Activated CD4-positive, CD25-positive, alpha-beta regulatory T cell treated with anti-CD3 and anti-CD28 coated beads, Interleukin-2, amount 50 U/mL, for 24 hours (primary cell): Measurements from ENCODE around the gene INSM2.

Experiments
- ATAC-seq, 2 donors: fragments of 150-1000 bp; cut with Tn5 transposase; one replicate each; pipeline ENCODE4 v1.10.0; 2021; ENCODE audit warnings: mild to moderate bottlenecking in 1 of 2, moderate library complexity in 1 of 2

INSM2 gene, protein sequence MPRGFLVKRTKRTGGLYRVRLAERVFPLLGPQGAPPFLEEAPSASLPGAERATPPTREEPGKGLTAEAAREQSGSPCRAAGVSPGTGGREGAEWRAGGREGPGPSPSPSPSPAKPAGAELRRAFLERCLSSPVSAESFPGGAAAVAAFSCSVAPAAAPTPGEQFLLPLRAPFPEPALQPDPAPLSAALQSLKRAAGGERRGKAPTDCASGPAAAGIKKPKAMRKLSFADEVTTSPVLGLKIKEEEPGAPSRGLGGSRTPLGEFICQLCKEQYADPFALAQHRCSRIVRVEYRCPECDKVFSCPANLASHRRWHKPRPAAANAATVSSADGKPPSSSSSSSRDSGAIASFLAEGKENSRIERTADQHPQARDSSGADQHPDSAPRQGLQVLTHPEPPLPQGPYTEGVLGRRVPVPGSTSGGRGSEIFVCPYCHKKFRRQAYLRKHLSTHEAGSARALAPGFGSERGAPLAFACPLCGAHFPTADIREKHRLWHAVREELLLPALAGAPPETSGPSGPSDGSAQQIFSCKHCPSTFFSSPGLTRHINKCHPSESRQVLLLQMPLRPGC

GRCh38 chr14:35533357-35534207 lies at the start of gene INSM2:
Gene INSM2, plus strand, starts transcription at chr14:35534164. Its CDS starts 89 bp downstream, at chr14:35534253.
- ATAC-seq = peak; percentile 78 to 83

DNA sequence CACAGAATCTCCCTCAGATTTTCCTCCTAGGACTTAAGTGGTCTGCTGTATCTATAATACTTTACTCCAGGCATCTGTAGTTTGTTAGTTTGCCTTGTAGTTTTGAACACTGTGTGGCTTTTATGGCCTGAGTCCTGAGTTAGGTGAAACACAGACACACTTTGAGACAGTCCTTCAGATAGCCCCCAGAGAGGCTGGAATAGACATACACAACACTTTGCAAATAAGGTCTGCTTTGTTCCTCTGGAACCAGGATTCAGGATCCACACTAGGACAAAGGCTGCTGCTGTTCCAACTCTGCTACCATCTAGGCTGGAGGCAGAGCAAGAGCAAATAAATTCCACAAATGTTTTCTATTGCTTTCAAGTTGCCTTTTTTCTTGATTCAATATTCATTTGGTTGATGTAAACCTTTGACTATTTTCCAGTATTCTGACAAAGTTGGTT lies 41.4 kb upstream of the INSM2 start:
- ATAC-seq = no peak

GRCh38 chr14:35495278-35495677 lies 38.7 kb upstream of the INSM2 start:
- ATAC-seq = no peak

GRCh38 chr14:35499180-35499579 lies 34.8 kb upstream of the INSM2 start:
- no peak for ATAC-seq

- ATAC-seq = no peak
Measured at GRCh38 chr14:35503646-35504045, 30.3 kb upstream of the INSM2 start.

GRCh38 chr14:35504260-35504659 lies 29.7 kb upstream of the INSM2 start:
- ATAC-seq = no peak

GRCh38 chr14:35506461-35506860 lies 27.5 kb upstream of the INSM2 start:
- ATAC-seq = no peak

DNA sequence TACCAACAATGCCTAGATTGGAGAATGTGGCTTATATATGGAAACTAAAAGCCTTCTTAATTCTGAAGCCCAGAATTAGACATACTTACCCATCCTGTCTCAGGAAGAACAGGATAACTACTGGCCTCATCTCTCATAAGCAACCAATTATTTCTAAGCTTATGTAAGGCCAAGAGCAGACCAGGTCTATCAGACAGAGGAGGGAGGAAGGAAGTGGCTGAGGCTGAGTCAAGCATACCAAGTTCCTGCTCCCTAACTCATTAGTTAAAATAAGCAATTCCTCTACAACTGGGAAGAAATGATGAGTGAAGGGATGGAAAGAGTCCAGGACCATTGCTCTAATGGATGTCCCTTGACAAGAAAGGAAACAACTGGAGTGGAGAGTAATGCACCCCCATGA lies 27.0 kb upstream of the INSM2 start:
- ATAC-seq = no peak

DNA sequence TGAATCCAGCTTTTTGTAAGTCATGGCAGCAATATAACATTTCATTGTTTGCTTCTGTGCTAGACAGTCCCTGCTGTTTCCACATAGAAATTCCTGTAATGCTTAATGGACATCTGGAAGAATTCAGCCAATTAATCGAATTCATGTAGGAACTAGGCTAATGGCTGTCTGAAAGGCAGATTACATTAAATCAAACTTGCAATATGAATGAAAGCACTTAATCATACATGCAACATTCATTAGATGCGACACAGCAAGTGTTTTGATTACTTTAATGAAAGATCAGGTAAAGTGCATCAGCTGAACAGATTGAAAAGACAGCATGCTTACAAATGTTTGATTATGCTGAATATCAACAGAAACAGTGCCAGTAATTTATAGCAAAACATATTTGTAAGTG lies 24.1 kb upstream of the INSM2 start:
- ATAC-seq = no peak

DNA sequence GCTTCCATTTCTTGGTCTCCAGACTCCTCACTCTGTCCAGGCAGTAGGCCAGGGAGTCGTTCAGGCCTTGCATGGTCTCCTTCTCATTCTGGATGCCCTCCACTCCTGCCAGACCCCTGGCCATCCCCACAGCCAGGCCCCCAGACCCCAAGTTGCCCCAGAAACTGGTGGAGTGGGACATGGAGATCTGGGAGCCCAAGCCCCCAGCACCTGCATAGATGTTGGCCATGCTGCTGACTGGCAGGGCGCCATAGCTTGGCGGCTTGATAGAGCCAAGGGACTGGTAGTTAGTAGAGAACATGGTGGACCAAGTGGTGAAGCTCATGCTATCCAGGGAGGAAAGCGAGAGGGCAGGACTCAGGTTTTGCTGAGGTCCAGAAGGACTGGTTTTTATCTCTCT lies 21.2 kb upstream of the INSM2 start:
- ATAC-seq = no peak

DNA sequence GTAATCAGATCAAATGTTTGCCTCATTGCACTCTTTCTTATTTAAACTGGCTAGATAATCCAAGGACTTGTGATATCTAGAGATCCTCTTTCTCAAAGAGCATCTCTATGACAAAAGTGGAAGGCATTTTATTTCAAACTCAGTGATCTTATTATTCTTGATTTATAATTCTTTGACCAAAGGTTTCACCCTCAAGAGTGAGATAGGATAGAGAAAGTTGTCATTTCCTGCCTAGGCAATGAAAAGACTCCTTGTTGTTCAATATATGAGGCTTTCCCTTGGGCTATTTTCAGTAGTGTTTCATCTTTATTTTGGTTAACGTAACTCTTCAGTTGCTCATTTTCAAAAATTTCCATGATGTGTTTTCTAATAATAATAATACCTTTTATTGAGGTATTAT lies 18.0 kb upstream of the INSM2 start:
- no peak for ATAC-seq

- no peak for ATAC-seq
Measured at GRCh38 chr14:35519986-35520385, 14.0 kb upstream of the INSM2 start.

DNA sequence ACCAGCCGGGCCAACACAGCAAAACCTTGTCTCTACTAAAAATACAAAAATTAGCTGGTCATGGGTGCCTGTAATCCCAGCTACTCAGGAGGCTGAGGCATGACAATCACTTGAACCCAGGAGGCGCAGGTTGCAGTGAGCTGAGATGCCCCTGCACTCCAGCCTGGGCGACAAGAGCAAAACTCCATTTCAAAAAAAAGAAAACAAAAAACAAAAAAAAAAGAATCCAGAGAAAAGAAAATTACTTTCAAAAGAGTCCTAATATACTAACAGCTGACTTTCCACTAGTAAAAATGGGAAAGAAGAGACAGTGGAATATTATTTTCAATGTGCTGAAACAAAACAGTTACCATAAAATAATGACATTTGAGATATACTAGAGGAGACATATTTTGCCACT lies 8.3 kb upstream of the INSM2 start:
- ATAC-seq = no peak

DNA sequence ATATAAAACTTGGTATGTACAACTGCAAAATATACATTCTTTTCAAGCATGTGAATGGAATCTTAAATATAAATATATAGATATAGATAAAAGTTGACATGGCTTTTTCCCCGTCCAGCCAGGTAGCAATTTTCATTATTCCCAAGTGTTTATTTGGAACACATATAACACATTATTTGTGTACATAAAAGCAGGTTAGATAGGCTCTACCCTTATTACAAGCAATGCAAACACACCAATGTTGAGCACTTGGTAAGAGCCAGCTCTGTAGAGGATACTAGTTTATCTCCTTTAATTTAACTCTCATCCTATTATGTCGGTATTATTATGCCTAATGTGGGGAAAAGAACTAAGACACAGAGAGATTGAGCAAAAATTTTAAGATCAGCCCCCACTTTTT lies 7.0 kb upstream of the INSM2 start:
- no peak for ATAC-seq

GRCh38 chr14:35531960-35532747 lies 1.8 kb upstream of the INSM2 start:
- ATAC-seq = no peak

- ATAC-seq = peak in 1 of 2 donors; percentile 3
Measured at GRCh38 chr14:35532783-35533356, 1.1 kb upstream of the INSM2 start.

DNA sequence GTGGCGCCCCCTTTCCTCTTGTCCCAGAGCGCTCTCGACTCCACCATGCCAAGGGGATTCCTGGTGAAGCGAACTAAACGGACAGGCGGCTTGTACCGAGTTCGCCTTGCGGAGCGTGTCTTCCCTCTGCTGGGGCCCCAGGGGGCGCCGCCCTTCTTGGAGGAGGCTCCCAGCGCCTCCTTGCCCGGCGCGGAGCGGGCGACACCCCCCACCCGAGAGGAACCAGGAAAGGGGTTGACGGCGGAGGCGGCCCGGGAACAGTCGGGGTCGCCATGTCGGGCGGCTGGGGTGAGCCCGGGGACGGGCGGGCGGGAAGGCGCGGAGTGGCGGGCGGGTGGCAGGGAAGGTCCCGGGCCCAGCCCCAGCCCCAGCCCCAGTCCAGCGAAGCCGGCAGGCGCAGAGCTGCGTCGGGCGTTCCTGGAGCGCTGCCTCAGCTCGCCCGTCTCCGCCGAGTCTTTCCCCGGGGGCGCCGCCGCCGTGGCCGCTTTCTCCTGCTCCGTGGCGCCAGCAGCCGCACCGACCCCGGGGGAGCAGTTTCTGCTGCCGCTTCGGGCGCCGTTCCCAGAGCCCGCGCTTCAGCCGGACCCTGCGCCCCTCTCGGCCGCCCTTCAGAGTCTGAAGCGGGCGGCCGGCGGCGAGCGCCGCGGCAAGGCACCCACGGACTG lies 376 bp downstream of the INSM2 start:
- peak; percentile 5 to 26 for ATAC-seq

- ATAC-seq = peak; percentile 68 to 73
Measured at GRCh38 chr14:35534873-35535482, 1.0 kb downstream of the INSM2 start.

GRCh38 chr14:35535483-35536112 lies 1.6 kb downstream of the INSM2 start:
- ATAC-seq = no peak

- ATAC-seq = no peak
Measured at GRCh38 chr14:35539969-35540368, 6.0 kb downstream of the INSM2 start.

GRCh38 chr14:35543006-35543405 lies 9.0 kb downstream of the INSM2 start:
- ATAC-seq = no peak
